GM18858 (cell line): ENCODE data around the gene CEMIP.
A peak's percentile ranks its signal among the peaks of the same experiment; 100 is the strongest.

ENCODE experiments used
- ATAC-seq: cut with Tn5 transposase; IDR thresholded peaks from one replicate; pipeline ENCODE4 v1.9.1; 2021; ENCODE audit not compliant: unreplicated experiment

CEMIP gene

DNA sequence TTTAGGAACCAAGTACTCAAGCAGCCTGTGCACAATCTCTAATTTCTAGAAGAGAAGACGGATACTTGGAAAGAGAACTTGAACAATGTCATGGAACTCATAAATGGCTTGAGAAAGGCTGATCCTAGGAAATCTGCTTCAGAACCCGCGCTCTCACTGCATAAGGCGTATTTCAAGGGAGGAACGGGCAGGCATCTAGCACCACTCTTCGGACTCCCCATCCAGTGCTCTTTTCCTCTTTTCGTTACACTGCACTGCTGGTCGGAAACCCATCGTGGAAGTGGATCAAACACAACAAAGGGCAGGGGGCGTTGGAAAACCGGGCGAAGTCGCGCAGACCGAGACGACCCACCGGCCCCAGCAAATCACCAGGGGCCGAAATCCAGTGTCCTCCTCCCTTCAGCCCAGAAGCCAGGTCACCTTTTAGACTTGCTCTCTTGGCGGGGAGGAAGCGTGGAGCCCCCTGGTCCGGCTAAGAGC is 221.0 kb downstream of the CEMIP start:
- ATAC-seq, result no peak

GRCh38 chr15:81000624-81001151 is 221.5 kb downstream of the CEMIP start, which contains the start of gene TLNRD1:
TSS of gene TLNRD1 (plus strand) at chr15:81000923. CDS start at chr15:81002272, 1,349 bp downstream.
- ATAC-seq, result peak; percentile 37
